GM12878 (cell line): ENCODE measurements around the gene ZNF444. TPM values are rescaled to one million over a fixed set of nuclear protein-coding genes. Genes with fewer than 3 reads are reported as not detected.

ENCODE experiments used
- ATAC-seq: fragments of 200-7000 bp; cut with Tn5 transposase; 3 replicates; pipeline ENCODE4 v1.9.1; 2020; ENCODE audit warnings: mild to moderate bottlenecking, moderate library complexity
- BruUV-seq: library from RNA; stranded (reverse); fragments of 400-500 nt; replicated peaks from 2 replicates; lab custom pipeline; 2021; lab: Mats Ljungman, UMichigan
- CTCF ChIA-PET: fragments of 300-600 bp; sonication (Branson Sonifier 250); formaldehyde crosslinking; extraction: SDS; loops from one replicate; lab custom pipeline; 2021; ENCODE audit warnings: inconsistent platforms; lab: Yijun Ruan, JAX
- POLR2A ChIA-PET: fragments of 350-600 bp; formaldehyde crosslinking; extraction: SDS; loops from one replicate; lab custom pipeline; 2021; ENCODE audit warnings: inconsistent platforms; lab: Charles Lee
- RAD21 ChIA-PET: fragments of 300-600 bp; sonication (Branson Sonifier 250); formaldehyde crosslinking; loops from one replicate; lab custom pipeline; 2023; ENCODE audit warnings: antibody characterized with exemption; ENCODE audit not compliant: unreplicated experiment; lab: Charles Lee
- SMC1A ChIA-PET: fragments of 300-600 bp; sonication (Branson Sonifier 250); formaldehyde crosslinking; loops from one replicate; lab custom pipeline; 2023; ENCODE audit not compliant: unreplicated experiment, uncharacterized antibody; lab: Charles Lee
- DNase-seq: peaks from one replicate; pipeline ENCODE4 v3.0.0-alpha.2; 2011; ENCODE audit warnings: low read depth, low spot score
- FAIRE-seq: peaks from 3 replicates; lab custom pipeline; 2011; peaks lifted over from hg19 to GRCh38; lab: Jason Lieb, UNC
- H2AFZ ChIP-seq: 2 replicates; pipeline ENCODE4 v1.6.0; 2011; ENCODE audit warnings: low read depth, low read length, control low read depth; ENCODE audit not compliant: control insufficient read depth
- H3K27ac ChIP-seq: 2 replicates; pipeline ENCODE4 v1.5.1; 2011; ENCODE audit warnings: control low read depth; ENCODE audit not compliant: control insufficient read depth, insufficient read depth
- H3K27me3 ChIP-seq, 2 experiments: replicated peaks in 1 of 2; 2 replicates each; pipeline versions ENCODE4 v1.6.0 to v1.6.1; 2011; ENCODE audit warnings: low read length in 1 of 2; ENCODE audit not compliant: control insufficient read depth in 2 of 2, insufficient read depth in 2 of 2
- H3K36me3 ChIP-seq, 2 experiments: 2 replicates each; pipeline ENCODE4 v1.5.1; 2011; ENCODE audit warnings: low read length in 1 of 2; ENCODE audit not compliant: control insufficient read depth in 2 of 2, insufficient read depth in 2 of 2
- H3K4me1 ChIP-seq: 2 replicates; pipeline ENCODE4 v1.6.1; 2011; ENCODE audit warnings: mild to moderate bottlenecking, low read length, moderate library complexity, mixed read lengths; ENCODE audit not compliant: control insufficient read depth, insufficient read depth
- H3K4me2 ChIP-seq: 2 replicates; pipeline ENCODE4 v1.6.0; 2011; ENCODE audit warnings: control low read depth; ENCODE audit not compliant: control insufficient read depth, insufficient read depth
- H3K4me3 ChIP-seq: fragments of 200-600 bp; sonication (generic); 2 replicates; pipeline ENCODE4 v1.5.1; 2016
- H3K79me2 ChIP-seq: 2 replicates; pipeline ENCODE4 v1.6.0; 2011; ENCODE audit warnings: low read length; ENCODE audit not compliant: control insufficient read depth, insufficient read depth
- H3K9ac ChIP-seq: 2 replicates; pipeline ENCODE4 v1.8.0; 2011; ENCODE audit warnings: low read length, control low read depth, mixed read lengths; ENCODE audit not compliant: control insufficient read depth, insufficient read depth
- H3K9me3 ChIP-seq: replicated peaks from 3 replicates; pipeline ENCODE4 v1.5.1; 2011; ENCODE audit warnings: mild to moderate bottlenecking, low read length; ENCODE audit not compliant: control insufficient read depth, insufficient read depth
- H4K20me1 ChIP-seq: 2 replicates; pipeline ENCODE4 v1.6.0; 2011; ENCODE audit not compliant: control insufficient read depth, insufficient read depth
- CBX5 ChIP-seq: sonication (generic); IDR thresholded peaks from 2 replicates; pipeline ENCODE4 v1.6.1; 2016; ENCODE audit warnings: low read depth, moderate library complexity, mild to moderate bottlenecking, inconsistent platforms
- CEBPB ChIP-seq, 2 experiments: fragments of 150-350 bp in 1 of 2; IDR thresholded peaks; 2 replicates each; pipeline ENCODE4 v1.6.1; 2012 to 2014; ENCODE audit warnings: low read depth in 2 of 2, low read length in 2 of 2, borderline replicate concordance in 1 of 2, inconsistent platforms in 1 of 2
- DPF2 ChIP-seq: fragments of 450-650 bp; IDR thresholded peaks from 2 replicates; pipeline ENCODE4 v1.6.1; 2017; ENCODE audit warnings: mild to moderate bottlenecking
- HCFC1 ChIP-seq: fragments of 150-350 bp; IDR thresholded peaks from 2 replicates; pipeline ENCODE4 v1.6.1; 2014; ENCODE audit warnings: low read length
- JUNB ChIP-seq: IDR thresholded peaks from 2 replicates; pipeline ENCODE4 v1.6.1; 2016; ENCODE audit warnings: antibody characterized with exemption, mild to moderate bottlenecking
- NFIC ChIP-seq: IDR thresholded peaks from 2 replicates; pipeline ENCODE4 v1.6.1; 2012; ENCODE audit warnings: low read depth, mild to moderate bottlenecking, inconsistent platforms, low read length, moderate library complexity
- NFXL1 ChIP-seq: fragments of 450-650 bp; IDR thresholded peaks from 2 replicates; pipeline ENCODE4 v1.6.1; 2017; ENCODE audit warnings: antibody characterized with exemption, mild to moderate bottlenecking, borderline replicate concordance
- POLR2A ChIP-seq: IDR thresholded peaks from 2 replicates; pipeline ENCODE4 v1.6.1; 2011; ENCODE audit warnings: low read depth, mild to moderate bottlenecking, low read length
- RELA ChIP-seq: fragments of 450-650 bp; IDR thresholded peaks from 2 replicates; pipeline ENCODE4 v1.8.0; 2014; ENCODE audit warnings: borderline replicate concordance; ENCODE audit not compliant: partially characterized antibody
- TARDBP ChIP-seq: IDR thresholded peaks from 2 replicates; pipeline ENCODE4 v1.6.1; 2016; ENCODE audit warnings: borderline replicate concordance
- TBL1XR1 ChIP-seq: IDR thresholded peaks from 2 replicates; pipeline ENCODE4 v1.6.1; 2012; ENCODE audit warnings: low read depth, low read length, improper control_type of control experiment
- TCF12 ChIP-seq: IDR thresholded peaks from 2 replicates; pipeline ENCODE4 v1.6.1; 2011; ENCODE audit warnings: low read depth, mild to moderate bottlenecking, low read length
- YY1 ChIP-seq: IDR thresholded peaks from 2 replicates; pipeline ENCODE4 v1.6.1; 2011; ENCODE audit warnings: low read depth, mild to moderate bottlenecking, low read length
- WGBS: methylation state at CpG from one replicate; pipeline ENCODE4 v1.1.6; 2016; ENCODE audit warnings: low lambda C conversion rate; ENCODE audit not compliant: insufficient replicate concordance, insufficient coverage; ENCODE audit errors: missing lambda C conversion rate; 5-methylcytosine and 5-hydroxymethylcytosine counted together
- in situ Hi-C: fragments of 300-500 bp; cut with MboI; formaldehyde crosslinking; loops from 9 replicates; pipeline ENCODE4 v1.14.3; 2018; ENCODE audit warnings: mixed read lengths
- intact Hi-C: fragments of 100-400 bp; cut with micrococcal nuclease; formaldehyde crosslinking; loops from one replicate; pipeline ENCODE4 v1.14.2; 2022; ENCODE audit not compliant: unreplicated experiment
- polyA plus RNA-seq, 11 experiments: library from polyadenylated mRNA; depleted of rRNA in 4 of 11; unstranded in 6 of 11; stranded (reverse) in 5 of 11; fragments of >200 nt; fragmentation: Nextera tagmentation in 4 of 11; fragmentation: Illumina TruSeq in 1 of 11; extraction: Ambion mirVana in 4 of 11; extraction: Trizol in 1 of 11; gene quantifications; 1 replicate in 1 of 11; 2 replicates in 10 of 11; pipeline versions ENCODE4 v1.2.1 to v1.2.3, GENCODE V29; 2011 to 2016; ENCODE audit warnings: inconsistent platforms in 2 of 11, missing spikeins in 2 of 11, low read depth in 1 of 11
- total RNA-seq, 4 experiments: library from RNA; depleted of rRNA in 3 of 4; stranded (reverse); fragments of >200 nt in 3 of 4; fragmentation: Illumina TruSeq in 1 of 4; extraction: Trizol in 1 of 4; gene quantifications; 2 replicates each; pipeline versions ENCODE4 v1.2.1 to v1.2.3, GENCODE V29; 2013 to 2021
- TF ChIP-seq, protein P1 (sequence below): fragments of 450-650 bp; IDR thresholded peaks from 2 replicates; pipeline ENCODE4 v1.6.1; 2014; ENCODE audit warnings: mild to moderate bottlenecking
- TF ChIP-seq, protein P2 (sequence below): IDR thresholded peaks from 2 replicates; pipeline ENCODE4 v1.6.1; 2012; ENCODE audit warnings: low read depth, low read length, improper control_type of control experiment

Gene ZNF444
- total and polyA plus RNA-seq, 10 of the 15 experiments (the other 5 are each of a cell fraction or from before 2014, with no cell fraction given), result 0.45 to 28.2 (median 11.6) TPM

DNA sequence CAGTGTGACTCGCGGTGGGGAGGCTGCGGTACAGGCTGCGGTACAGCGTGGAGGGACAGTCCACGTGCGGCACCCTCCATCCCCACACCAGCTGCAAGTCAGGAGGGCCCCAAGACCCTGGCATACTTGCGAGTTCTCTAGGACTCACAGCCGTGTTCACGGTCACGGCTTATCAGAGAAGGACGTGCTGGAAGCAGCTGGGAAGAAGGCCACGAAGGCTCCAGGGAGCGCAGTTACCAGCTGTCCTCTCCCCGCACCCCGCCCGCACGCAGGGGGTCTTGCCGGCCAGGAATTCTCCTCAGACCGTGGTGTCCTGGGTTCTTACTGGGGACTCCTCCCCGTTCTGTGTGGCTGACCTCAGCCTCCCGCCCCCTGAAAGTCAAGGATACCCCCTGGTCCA lies 6.2 kb downstream of the ZNF444 start:
- Histone ChIP-seq H3K79me2 (peaks cover 11% of the 10 kb centered on the region), H3K4me3 (no peak overlapping the region), H3K9me3 (no peaks in the 10 kb centered on the region), H4K20me1 (no peaks in the 10 kb centered on the region), H3K9ac (no peak overlapping the region), H2AFZ (no peak overlapping the region), H3K27ac (no peak overlapping the region), H3K4me1 (peaks cover 6% of the 10 kb centered on the region)
- in situ Hi-C loops, result loop anchor here (25.0 kb wide), 1 partner anchor 1665 kb away; the partner anchor contains the start of gene ZNF552
- RAD21 ChIA-PET, result no interaction called here
- no peak for FAIRE-seq
- WGBS, result 98% methylated on average over 22 of the region's 22 CpGs
- POLR2A ChIA-PET, result no interaction called here
- BruUV-seq, result no TSS peak
- TF ChIP-seq POLR2A, result 0 out of 2 replicates have a peak, but pooled peaks have one; percentile 14
- no peak for TF ChIP-seq JUNB
- TF ChIP-seq, all 136 proteins: peak for 1
- DNase-seq (no peak), ATAC-seq (no peak)
- CTCF ChIA-PET, result no interaction called here
- Histone ChIP-seq H3K27me3 (no peaks in the 10 kb centered on the region), H3K4me2 (no peak overlapping the region), H3K36me3 (peaks cover 2 to 10% of the 10 kb centered on the region in 2 experiments)
- SMC1A ChIA-PET, result no interaction called here
- intact Hi-C loops, result no loop called here

DNA sequence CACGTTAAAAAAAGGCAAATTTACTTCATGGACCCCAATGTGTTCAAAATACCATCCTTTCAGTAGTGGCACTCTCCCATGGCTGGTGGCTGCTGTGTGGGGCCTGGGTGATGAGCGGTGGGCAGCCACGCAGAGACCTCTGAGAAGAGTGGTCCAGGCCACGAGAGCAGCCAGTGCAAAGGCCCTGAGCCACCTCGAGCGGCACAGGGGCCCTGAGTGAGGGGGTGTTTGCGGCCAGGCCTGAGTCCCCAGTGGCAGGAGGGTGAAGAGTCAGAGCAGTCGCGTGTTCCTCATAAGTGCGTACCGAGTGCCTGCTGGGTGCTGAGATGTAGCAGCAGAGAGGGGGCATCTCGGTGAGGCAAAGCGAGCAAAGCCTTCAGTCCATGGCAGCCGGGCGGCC lies 7.0 kb downstream of the ZNF444 start:
- intact Hi-C loops (no loop called here), in situ Hi-C loops (loop anchor here (25.0 kb wide), 1 partner anchor 1664 kb away; the partner anchor contains the start of gene ZNF552)
- FAIRE-seq (no peak), DNase-seq (no peak), ATAC-seq (no peak)
- TF ChIP-seq CBX5 (no peak), NFXL1 (no peak), YY1 (no peak), HCFC1 (no peak), CEBPB (IDR thresholded peaks at IDR 0.05; ENCODE audit: borderline replicate concordance in 1 of 2, low read depth in 2 of 2, low read length in 2 of 2) (no peak), JUNB (no peak), RELA (no peak), TCF12 (no peak), TBL1XR1 (no peak), DPF2 (no peak), NFIC (no peak), TARDBP (no peak)
- TF ChIP-seq, protein P1, sequence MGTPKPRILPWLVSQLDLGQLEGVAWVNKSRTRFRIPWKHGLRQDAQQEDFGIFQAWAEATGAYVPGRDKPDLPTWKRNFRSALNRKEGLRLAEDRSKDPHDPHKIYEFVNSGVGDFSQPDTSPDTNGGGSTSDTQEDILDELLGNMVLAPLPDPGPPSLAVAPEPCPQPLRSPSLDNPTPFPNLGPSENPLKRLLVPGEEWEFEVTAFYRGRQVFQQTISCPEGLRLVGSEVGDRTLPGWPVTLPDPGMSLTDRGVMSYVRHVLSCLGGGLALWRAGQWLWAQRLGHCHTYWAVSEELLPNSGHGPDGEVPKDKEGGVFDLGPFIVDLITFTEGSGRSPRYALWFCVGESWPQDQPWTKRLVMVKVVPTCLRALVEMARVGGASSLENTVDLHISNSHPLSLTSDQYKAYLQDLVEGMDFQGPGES, result no peak
- TF ChIP-seq, protein P2, sequence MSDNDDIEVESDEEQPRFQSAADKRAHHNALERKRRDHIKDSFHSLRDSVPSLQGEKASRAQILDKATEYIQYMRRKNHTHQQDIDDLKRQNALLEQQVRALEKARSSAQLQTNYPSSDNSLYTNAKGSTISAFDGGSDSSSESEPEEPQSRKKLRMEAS, result no peak
- no peaks in the 10 kb centered on the region for H3K9me3 ChIP-seq
- H3K27ac ChIP-seq, result no peak overlapping the region
- whole genome bisulfite sequencing, result 98% methylated on average over 15 of the region's 15 CpGs
- H3K4me3 ChIP-seq, result no peak overlapping the region
- ChIA-PET CTCF (no interaction called here), POLR2A (no interaction called here), SMC1A (no interaction called here), RAD21 (no interaction called here)
- no peak overlapping the region for H3K9ac ChIP-seq
- no TSS peak for BruUV-seq
- no peak overlapping the region for H2AFZ ChIP-seq
- no peak overlapping the region for H3K4me2 ChIP-seq
- peaks cover 3% of the 10 kb centered on the region for H3K79me2 ChIP-seq
- peaks cover 2 to 7% of the 10 kb centered on the region in 2 experiments; a peak in 3 of 4 replicates for H3K36me3 ChIP-seq
- H3K27me3 ChIP-seq, result no peaks in the 10 kb centered on the region
- no peaks in the 10 kb centered on the region for H4K20me1 ChIP-seq
- no peaks in the 10 kb centered on the region; the same call in 1 of the 2 replicates for H3K4me1 ChIP-seq
